GM11168 (cell line): ENCODE results near the gene ZNF362.

ENCODE experiments used
- in situ Hi-C: fragments of 300-500 bp; cut with MboI; formaldehyde crosslinking; loops from one replicate; pipeline ENCODE4 v1.12.0; 2022; ENCODE audit warnings: low sequenced_read_pairs; ENCODE audit not compliant: unreplicated experiment

The ZNF362 gene

DNA sequence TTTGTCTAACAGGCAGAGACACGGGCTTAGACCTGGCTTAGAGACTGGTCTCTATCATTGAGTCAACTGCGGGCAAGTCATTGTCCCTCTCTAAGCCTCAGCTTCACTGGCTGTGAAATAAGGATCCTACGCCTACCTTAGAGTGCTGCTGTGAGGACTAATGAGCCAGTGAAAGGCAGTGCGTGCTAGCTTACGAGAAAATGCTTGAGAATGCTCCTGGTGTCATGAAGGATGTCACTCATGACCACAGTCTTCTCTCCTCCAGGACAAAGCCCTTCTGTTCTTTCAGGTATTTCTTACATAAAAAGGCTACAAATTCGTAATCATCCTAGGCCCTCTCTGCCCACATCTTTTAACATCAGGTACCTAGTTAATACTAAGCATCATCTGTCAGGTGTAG, 81.1 kb downstream of the ZNF362 start:
- in situ Hi-C loops = no loop called here

DNA sequence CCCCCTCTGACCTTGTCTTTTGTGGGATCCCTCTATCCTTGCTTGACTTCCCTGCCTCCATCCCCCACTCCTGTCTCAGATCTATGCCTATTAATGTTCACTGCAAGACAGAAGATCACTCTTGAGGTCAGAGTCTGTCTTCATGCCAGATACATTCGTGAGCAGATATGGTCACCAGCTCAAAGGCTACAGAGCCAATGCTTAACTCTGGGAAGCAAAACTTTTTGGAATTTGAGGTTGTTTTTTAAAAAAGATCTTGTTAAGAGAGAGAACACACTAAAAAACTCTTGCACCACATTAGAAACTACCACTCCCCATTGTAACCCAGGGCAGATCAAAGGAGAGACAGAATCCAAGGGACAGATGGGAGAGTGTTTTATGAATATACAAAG, 81.8 kb downstream of the ZNF362 start:
- in situ Hi-C loops = no loop called here

DNA sequence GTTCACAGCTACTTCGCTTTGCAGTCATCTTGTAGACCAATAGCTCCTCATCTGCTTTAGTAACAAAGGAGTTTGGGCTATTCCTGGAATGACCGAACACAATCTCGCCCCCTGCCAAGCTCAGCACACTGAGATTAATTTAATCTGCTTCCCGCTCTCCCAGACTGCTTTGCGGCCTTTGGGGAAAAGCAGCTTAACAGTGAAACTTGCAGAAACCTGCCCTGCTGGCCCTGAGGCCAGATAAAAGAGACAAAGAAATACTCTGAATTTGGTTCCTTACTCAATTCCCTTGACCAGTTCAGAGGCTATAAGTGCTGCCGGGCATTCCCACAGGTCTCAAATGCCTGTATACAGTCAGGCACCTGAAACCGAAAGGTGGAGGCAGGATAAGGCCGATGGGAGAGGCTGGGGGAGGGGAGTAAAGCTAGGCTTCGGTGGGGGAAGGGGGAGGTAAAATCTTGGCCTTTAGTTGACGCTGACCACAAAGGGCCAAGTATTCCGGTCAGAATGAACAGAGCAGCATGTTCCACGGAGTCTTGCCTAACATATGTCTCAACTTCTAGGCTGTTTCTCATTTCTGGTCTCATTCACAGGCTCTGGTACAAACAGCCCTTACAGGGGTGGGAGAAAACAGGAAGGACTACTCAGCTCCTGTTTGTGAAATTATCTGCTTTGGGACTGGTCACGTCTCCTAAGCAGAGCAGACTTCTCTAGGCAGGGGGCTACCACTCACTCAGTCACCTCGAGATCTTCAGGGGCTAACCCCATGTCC, 82.3 kb downstream of the ZNF362 start:
- in situ Hi-C loops = no loop called here

DNA sequence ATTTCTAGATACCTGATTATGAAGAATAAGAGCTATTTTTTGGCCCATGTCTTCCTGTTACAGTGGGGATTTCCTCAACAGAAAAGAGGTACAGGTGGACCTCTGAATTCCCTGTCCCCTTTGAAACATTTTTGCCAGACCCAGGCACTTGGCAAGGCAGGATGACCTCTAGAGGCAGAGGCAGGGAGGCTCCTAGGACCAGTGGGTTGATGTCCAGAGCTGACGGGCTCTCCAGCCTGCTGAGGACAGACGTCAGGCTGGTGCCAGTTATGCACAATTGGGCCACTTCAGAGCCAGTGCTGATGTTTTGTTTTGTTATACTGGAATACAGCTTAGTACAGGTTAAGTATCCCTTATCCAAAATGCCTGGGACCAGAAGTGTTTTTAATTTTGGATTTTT, 83.1 kb downstream of the ZNF362 start:
- in situ Hi-C loops = no loop called here

DNA sequence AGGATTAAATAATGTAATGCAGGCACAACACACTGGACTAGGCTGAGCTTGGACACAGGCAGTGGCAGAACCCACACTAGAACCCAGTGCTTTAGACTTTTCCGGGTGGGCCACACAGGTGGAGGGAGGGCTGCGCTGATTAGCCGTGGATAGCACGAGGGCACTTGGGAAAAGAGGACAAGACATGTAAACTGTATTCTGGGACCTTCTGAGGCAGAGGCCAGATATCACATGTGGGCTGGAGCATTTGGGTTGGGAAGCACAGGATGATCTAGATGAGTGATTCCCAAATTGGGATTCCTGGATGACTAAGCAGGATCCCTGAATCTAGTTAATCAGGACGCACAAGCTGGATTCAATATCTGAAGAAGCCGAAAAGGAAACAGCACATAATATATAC, 84.9 kb downstream of the ZNF362 start:
- in situ Hi-C loops = no loop called here

DNA sequence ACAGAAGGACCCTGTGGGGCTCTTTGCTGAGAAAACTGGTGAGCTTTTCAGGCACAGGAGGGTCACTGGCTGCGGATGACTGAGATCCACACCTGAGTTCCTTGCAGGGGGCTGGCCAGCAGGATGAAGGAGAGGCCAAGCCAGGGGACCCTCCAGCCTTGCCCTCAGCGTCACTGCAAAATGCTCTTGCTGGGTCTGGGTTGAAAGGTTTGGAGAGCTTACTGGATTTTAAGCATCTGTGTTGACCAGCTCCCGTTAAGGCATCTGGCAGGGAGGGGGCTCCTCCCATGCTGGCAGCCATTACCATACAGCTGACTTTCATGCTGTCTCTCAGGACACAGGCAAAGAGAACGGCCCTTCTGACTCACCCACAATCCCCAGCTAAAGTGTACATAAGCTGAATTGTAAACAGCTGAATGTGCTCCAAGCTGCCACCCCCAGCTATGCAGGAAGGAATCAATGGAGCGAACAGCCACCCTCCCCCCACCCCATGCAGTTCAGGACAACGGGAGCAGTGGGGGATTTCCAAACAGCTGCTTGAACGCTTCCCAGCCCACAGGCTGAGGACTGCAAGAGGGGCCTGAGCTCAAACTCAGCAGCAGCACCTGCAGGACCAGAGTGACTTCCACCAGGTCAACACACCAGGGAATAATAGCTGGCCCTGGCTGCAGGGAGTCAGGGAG, 85.9 kb downstream of the ZNF362 start:
- in situ Hi-C loops = no loop called here

DNA sequence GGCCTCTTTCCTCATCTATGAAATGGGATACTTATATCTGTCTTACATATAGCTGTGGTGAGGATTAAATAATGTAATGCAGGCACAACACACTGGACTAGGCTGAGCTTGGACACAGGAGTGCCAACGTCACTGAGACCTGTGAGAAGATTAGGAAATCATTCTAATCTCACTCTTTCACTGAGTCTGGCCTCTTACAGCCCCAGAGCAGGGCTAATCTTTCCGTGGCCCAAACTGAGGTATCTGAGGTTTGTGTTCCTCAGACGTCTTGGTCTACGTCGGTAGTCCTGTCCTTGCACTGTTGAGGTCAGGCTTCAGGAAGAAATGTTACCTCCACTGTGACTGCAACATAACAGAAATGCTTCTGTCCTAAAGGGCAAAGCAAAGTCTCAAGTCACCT, 87.2 kb downstream of the ZNF362 start:
- in situ Hi-C loops = no loop called here

DNA sequence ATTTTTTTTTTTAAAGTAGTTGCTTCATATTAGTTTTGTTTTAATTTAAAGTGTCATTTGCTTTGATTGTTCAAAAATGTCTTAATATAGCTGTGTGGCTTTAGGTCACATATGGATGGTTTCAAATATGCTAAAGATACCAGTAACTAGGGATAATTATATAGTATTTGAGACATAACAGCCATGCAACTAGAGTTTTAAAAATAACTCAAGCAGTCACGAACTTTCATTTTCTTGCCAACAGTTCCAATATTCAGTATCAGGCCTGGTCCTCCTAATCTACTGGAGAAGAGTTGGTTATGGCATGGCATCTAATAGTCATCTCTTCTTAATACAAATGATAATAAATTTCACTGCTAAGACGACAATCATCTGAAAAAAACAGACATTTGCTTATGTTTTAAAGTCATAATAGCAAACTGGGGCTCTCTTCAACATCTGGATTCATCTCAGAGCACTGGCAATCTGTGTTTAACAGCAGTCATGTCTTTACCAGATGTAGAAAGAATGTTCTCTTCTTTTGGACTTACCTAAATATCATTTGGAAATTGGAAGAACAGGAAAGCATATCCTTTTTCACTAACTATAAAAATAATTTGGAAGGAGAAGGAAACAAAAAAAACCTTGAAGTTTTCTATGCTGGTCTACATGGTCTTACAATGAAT, 88.7 kb downstream of the ZNF362 start:
- in situ Hi-C loops = no loop called here

DNA sequence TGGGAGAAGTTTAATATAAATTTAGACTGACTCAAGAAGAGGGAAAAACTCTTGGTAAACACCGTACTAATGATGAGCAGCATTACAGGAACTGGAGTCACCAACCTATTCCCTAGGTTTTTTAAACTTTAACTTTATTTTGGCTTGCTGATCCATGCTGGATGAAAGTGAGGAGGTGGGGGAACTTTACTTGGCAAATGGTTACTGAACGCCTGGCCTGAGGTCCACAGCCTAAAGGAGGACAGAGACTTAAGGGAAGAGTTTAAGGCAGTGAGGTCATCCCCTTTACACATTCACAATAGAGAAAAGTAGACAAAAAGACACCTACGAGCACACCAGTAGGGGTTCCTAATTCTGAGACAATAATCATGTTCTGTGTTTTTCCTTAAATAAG, 90.2 kb downstream of the ZNF362 start:
- in situ Hi-C loops = no loop called here

DNA sequence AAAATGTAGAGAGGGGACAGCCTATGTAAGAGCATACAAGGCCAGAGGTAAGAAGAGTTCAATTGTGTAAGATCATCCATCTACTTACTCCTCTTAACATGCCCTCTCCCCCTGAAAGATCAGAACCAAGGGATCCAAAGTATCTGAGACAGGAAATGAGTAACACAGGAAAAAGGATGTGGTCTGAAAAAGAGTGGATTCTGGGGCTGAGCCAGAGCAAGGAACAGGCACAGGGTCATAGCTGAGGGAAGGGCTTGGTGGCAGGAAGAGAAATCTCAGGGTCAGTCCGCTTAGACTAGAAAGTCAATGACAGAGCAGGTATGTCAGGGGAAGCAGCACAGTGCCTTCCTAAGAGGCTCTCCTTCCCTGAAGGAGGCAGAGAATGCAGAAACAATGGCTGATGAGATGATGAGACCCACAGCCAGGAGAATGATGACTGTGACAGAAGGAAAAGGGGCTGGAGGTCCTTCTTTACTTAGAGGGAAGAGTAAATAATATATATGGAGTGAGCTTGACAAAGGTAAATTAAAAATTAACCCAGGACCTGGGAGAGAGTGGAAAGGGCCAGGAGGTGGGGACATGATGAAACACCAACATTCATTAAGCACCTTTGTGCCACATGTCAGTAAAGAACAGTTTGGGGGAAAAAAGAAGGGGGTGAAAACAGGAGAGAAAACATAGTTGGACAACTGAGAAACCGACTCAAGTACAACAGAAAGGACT, 90.8 kb downstream of the ZNF362 start:
- in situ Hi-C loops = no loop called here

DNA sequence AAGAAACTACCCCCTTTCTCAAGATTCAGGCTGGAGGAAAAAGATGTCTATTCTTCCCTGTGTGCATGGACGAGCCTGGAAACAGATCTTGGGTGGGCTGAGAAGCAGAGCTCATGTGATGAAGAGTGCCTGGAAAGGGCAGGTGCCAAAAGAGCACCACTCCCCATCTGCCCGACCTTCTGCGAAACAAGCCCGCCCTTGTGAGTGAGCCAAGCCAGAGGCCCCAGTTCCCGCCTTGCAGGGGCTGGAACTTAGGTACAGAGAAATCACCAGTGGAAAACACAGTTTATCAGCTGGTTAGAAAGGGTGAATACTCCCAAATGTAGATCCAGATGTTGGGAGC, 91.3 kb downstream of the ZNF362 start:
- in situ Hi-C loops = no loop called here

DNA sequence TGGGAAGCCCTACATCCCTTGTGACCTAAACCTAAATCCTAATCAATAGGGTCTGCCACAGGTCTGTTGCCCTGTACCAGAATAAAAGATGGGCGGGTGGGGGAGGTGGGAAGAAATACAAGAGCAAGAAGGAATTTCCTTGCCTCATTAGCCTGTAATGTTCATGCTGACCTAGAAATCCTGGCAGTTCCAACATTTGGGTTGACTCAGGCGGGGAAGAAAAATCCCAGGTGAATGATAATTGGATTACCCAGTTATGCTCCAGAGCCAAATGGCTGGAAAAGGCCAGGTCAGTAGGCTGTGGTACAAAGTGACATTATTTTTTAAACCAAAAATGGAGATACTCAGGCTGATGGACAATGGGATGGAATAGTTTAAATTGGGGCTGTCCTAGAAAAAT, 91.9 kb downstream of the ZNF362 start:
- in situ Hi-C loops = no loop called here

DNA sequence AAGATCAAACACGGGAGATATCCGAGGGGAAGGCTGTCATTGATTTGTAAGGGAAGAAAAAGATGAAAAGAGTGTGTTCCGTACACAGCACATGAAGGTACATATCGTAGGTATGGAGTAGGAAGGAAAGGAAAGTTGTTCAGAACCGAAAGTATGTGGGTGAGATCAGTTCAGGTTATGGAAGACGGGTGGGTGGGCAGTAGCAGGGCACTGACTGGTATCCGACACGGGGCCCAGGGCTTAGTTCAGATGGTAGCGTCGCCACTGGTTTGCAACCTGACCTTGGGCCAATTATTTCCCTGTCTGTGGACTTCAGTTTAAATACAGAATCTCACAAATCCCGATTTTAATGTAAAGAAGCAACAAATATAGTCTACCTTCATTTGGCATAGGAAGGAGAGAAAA, 92.4 kb downstream of the ZNF362 start:
- in situ Hi-C loops = no loop called here

DNA sequence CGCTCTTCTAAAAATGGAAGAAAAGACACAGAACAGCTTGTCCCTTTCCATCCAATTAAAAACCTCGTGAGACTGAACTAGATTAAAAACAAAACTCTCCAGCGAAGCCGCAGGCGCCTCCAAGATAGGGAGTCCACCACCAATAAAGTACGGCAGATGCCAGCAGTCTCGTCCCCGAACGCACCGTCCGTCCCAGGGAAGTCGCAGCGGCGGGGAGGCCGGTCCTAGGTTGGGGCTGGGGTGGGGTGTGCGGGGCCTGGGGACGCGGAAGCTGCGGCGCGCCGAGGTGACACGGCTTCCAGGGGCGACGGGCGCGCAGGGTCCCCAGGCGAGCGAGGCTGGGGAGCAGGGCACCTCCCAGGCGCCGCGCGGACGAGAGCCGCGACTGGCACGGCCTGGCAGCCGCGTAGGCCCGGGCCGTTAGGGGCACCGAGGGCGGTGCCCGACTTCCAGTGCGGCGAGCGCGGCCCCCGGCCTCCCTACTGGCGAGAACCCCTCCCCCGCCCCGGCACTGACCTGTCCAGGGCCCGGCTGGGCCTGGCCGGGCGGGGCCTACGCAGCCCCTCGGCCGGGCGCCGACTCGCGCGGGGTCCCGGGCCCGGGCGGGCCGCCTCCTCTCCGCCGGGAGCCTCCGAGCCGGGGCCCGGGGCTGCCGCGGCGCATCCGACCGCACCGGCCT, 92.9 kb downstream of the ZNF362 start:
- in situ Hi-C loops = no loop called here

DNA sequence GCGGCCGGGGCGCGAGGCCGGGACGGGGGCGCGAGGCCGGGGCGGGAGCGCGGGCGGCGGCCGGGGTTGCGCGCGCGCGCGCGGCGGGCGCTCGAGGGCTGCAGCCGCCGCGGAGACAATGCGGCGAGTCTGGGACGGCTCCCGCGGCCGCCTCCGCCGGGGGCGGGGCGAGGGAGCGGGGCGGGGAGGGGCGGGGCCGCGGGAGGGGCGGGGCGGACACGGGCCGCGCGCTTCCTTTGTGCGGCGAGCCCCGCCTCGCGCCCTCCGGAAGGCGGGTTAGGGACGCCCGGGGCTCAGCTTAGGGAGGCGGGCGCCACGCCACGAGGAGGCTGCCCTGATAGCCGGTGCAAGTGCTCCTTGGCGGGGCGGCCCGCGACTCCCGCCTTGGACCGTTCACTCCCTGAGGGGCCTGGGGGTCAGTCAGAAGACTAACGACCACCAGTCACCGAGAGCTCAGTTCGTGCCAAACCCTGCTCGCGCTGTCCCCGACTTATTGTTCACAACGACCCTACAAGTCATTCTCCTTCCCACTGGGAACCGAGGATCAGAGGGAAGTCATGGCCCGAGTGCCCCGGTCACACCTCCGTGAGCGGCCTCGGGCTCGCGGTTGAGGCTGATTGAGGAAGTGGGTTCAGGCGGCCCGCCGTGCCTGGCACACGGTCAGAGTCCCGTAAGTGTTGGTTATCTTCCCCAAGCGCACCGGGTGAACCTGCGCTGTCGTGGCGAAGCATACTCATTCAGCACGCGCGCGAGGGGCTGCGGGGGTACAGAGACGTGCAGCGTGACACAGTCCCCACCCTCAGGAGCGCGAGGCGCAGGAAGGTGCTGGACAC, 93.7 kb downstream of the ZNF362 start:
- in situ Hi-C loops = no loop called here
